Measurements from ENCODE around the gene LAMB3.

Gene LAMB3

GRCh38 chr1:209620487-209620884 is 31.7 kb downstream of the LAMB3 start:
- H3K27ac ChIP-seq, result no peak overlapping the region
- no peak for TF ChIP-seq ZFX (IDR thresholded peaks at IDR 0.05; ENCODE audit: borderline replicate concordance)
- TF ChIP-seq, protein P1, sequence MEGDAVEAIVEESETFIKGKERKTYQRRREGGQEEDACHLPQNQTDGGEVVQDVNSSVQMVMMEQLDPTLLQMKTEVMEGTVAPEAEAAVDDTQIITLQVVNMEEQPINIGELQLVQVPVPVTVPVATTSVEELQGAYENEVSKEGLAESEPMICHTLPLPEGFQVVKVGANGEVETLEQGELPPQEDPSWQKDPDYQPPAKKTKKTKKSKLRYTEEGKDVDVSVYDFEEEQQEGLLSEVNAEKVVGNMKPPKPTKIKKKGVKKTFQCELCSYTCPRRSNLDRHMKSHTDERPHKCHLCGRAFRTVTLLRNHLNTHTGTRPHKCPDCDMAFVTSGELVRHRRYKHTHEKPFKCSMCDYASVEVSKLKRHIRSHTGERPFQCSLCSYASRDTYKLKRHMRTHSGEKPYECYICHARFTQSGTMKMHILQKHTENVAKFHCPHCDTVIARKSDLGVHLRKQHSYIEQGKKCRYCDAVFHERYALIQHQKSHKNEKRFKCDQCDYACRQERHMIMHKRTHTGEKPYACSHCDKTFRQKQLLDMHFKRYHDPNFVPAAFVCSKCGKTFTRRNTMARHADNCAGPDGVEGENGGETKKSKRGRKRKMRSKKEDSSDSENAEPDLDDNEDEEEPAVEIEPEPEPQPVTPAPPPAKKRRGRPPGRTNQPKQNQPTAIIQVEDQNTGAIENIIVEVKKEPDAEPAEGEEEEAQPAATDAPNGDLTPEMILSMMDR (IDR thresholded peaks at IDR 0.05), result no peak

DNA sequence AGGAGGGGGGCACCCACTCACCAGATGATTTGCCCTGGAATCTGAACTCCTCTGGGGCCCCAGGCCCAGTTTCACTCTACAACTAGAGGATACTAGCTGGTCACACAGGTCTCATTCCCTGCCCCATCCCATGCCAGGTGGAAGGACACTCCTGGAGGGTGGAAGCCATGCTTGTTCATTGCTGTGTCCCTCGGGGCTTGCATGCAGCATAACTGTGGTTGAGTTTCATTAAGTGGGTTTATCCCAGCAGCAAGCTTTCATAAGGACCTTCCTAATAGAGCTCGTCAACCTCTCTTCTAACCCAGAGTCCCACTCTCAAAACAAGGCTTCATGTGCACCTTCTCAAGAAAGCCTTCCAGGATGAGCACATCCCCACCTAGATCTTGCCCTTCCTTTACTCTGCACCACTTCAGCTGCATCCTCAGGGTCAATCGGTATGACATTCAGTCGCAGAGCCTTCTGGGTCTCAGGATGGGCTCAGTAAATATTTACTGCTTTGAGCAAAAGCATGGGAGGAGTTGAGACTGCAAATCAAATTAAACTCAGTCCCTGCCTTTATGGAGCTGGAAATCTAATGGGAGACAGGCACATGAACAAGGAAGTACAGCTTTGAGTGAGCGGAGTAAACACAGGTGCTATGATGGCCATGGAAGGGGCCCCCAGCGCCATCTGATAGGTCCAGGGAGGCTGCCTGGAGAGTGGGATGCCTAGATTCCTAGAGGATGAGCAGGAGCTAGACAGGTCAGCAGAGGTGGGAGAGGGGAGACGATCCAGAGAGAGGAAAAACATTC is 32.3 kb downstream of the LAMB3 start:
- TF ChIP-seq ZFX (IDR thresholded peaks at IDR 0.05; ENCODE audit: borderline replicate concordance), result no peak
- TF ChIP-seq, protein P1 (IDR thresholded peaks at IDR 0.05), result no peak
- no peak overlapping the region for H3K27ac ChIP-seq

DNA sequence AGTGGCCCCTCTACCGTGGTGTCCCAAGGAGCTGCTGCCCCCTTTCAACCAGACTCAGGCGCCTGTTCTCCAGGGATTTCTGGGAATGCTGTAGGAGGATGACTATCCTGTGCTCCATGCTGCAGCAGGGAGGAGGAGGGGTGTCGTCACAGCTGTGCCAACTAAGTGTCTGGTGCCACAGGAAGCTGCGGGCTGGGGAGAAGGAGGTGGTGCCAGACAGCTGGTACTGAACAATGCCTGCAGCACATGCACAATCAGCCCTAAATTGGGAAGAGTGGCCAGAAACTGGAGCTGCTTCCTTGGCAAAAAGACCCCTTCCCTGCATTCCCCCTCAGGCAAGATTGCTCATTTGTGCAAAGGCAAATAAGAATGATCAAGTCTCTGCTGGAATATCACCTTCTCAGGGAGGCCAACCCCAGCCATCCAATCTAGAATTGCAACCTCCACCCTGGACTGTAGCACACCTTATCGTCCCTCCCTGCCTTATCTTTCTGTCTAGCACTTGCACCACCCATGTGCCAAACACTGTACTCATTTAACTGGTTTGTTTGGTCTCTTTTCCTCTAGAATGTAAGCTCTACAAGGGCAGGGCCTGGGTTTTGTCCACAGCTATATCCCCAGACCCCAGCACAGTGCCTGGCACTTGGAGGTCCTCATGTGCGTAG is 33.3 kb downstream of the LAMB3 start:
- TF ChIP-seq, protein P1 (IDR thresholded peaks at IDR 0.05), result no peak
- no peak for TF ChIP-seq ZFX (IDR thresholded peaks at IDR 0.05; ENCODE audit: borderline replicate concordance)
- no peak overlapping the region for H3K27ac ChIP-seq

- TF ChIP-seq, protein P1 (IDR thresholded peaks at IDR 0.05), result no peak
- no peak for TF ChIP-seq ZFX (IDR thresholded peaks at IDR 0.05; ENCODE audit: borderline replicate concordance)
- no peak overlapping the region for H3K27ac ChIP-seq
These were observed 33.9 kb downstream of the LAMB3 start for GRCh38 chr1:209618291-209618690.

- TF ChIP-seq, protein P1 (IDR thresholded peaks at IDR 0.05), result no peak
- H3K27ac ChIP-seq, result no peak overlapping the region
These were observed 34.5 kb downstream of the LAMB3 start for GRCh38 chr1:209617755-209618154.

DNA sequence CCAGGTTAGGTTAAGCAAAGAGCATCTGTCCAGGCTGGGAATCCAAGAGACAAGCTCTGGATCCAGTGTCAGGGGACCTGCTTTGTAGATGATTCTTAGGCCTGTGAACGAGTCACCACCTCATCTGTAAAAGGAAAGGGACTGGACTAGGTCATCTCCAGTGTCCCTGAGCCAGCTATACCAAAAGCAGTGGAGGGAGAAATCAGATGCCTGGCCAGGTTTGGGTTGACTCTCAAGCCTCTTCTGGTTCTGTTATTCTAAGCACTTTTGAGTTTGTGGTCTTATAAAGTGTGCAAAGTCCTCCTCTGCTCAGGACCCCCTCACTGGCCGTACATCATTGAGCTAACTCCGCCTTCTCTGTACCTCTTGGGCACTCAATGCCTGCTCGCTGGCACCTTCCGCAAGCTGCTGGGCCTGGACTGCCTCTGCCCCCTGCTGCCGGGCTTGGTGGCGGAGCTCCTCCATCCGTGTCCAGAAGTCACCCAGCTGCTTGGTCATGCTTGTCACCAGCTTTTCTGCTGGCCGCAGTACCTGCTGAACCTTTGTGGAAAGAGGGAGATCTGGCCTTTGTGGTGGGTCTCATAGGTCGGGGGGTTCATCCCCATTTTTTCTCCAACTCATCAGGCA is 35.1 kb downstream of the LAMB3 start:
- no peak overlapping the region for H3K27ac ChIP-seq
- TF ChIP-seq, protein P1 (IDR thresholded peaks at IDR 0.05), result no peak
- no peak for TF ChIP-seq ZFX (IDR thresholded peaks at IDR 0.05; ENCODE audit: borderline replicate concordance)

Measured in 22Rv1 (cell line).